GM21515 (cell line): ENCODE measurements around the gene APOL5.
"Not testable (repeated sequence)": the region's sequence is repeated elsewhere in the genome, so short reads cannot be mapped to it uniquely, and the experiment has no call there.

Experiments used
- ATAC-seq: cut with Tn5 transposase; IDR thresholded peaks from one replicate; pipeline ENCODE4 v1.9.1; 2021; ENCODE audit not compliant: unreplicated experiment

The APOL5 gene

DNA sequence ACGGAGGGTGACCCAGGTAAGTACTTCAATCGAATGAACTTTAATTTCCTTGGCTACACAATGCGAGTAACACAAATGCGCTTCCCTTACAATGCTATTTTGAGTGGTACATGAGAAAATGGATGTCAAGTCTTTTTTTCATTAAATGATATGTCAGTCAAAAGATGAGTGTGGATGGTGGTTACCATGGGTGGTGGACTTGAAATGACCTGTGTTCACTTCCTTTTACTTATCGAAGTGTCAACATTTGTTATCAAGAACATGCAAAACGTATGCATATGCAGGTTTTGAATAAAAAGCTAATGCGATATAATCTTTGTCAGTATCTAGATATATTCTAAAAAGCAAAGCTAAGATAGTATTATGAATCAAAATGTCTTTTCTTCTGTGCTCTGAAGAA lies 8.8 kb upstream of the APOL5 start:
- no peak for ATAC-seq

DNA sequence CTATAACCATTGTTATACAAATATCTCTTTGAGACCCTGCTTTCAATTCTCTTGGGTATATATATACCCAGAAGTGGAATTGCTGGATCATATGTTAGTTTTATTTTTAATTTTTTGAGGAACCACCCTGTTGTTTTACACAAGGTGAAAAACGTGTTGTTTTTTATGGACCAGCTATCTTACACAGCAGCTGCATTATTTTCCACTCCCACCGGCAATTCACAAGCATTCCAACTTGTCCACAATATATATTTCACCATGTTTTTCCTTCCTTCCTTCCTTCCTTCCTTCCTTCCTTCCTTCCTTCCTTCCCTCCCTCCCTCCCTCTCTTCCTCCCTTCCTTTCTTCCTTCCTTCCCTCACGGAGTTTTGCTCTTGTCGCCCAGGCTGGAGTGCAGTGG lies 6.3 kb upstream of the APOL5 start:
- ATAC-seq = no peak

DNA sequence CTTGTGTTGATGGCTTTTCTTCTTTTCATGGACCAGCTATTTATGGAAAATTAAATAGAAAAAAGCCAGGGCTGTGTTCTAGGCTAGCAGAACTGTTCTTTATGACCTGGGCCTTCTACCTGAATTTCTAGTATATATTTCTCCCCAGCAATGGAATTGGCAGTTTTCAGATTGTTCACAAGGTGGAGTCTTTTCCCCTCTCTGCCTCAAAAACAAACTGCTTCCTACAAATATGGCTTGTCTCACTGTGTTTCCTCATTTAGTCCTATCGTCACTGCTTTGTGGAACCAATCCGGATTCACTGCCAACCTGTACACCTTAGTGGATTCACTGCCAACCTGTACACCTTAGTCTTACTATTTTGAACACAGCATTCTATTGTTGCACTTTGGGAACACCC lies 5.0 kb upstream of the APOL5 start:
- ATAC-seq = no peak

DNA sequence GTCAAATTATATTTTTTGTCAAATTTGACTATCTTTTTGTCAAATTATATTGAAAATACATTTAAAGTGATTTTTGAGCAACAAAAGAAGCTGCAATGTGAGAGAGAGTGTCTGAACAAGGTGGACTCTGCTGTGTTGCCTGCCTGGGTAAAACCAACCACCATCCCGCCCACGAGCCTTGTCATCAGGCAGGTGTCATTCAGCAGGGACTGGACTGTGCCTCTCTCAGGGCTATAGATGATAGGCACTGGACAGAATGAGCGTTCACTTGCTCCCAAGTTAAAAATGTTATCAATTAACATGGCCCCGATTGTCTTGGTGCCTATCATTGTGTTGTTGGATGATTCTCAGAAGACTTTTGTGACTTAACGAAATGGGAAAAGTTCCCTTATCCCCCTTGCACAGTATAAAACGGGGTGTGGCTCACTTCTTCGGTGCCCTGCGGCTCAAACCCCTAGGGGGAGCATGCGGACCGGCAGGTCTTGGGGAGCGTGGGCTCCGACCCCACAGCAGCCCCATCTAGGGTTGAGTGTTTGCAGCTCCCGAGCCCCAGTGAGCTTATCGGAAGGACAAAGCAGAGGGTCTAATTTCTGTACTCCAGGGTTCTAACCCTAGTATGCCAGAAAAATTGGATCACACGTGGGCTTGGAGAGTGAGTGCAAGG lies 1.7 kb downstream of the APOL5 start:
- ATAC-seq = no peak

DNA sequence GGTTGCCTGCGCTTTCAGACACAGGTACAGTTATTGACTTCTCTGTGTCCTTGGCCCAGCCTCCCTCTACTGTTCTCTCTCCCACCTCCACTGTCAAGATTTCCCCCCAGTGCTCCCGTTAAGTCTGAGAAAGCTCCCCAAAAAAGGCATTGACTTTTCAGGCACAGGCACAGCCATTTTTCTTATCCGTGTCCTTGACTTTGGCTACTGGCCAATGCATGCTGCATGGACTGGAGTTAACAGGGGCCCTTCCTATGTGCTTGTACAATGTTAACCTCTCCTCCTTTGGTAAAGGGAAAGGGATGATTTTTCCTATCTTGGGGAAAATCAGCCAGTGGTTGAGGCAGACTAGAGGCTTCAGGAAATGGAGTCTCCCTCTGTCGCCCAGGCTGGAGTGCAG lies 4.3 kb downstream of the APOL5 start:
- no peak for ATAC-seq

DNA sequence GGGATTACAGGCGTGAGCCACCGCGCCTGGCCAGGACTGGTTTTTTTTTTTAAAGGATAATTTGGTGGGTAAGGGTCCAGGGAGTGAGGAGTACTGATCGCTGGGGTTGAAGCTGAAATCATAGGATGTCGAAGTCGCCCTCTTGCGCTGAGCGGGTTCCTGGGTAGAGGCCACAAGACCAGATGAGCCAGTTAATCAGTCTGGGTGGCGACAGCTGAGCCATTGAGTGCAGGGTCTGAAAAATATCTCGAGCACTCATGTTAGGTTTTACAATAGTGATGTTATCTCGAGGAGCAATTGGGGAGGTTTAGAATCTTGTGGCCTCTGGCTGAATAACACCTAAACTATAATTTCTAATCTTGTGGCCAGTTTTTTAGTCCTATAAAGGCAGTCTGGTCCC lies 7.8 kb downstream of the APOL5 start:
- no peak for ATAC-seq

DNA sequence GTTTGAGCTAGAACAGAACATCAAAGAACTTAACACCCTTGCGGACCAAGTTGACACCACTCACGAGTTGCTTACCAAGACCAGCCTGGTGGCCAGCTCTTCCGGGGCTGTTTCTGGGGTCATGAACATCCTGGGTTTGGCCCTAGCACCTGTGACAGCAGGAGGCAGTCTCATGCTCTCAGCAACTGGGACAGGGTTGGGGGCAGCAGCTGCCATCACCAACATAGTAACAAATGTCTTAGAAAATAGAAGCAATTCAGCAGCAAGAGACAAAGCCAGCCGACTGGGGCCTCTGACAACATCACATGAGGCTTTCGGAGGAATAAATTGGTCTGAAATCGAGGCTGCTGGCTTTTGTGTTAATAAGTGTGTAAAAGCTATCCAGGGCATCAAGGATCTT lies 8.7 kb downstream of the APOL5 start:
- ATAC-seq = no peak

DNA sequence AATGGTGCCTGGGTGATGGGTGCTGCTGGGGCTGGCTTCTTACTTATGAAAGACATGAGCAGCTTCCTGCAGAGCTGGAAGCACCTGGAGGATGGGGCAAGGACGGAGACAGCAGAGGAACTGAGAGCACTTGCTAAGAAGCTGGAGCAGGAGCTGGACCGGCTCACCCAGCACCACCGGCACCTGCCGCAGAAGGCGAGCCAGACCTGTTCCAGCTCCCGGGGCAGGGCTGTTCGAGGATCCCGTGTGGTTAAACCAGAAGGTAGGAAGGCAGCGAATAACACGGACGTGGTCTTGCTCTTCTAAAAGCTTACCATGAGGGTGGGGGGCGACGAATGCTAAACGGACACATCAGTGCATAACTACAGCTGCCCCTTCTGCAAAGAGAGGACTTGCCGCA lies 9.3 kb downstream of the APOL5 start:
- ATAC-seq = no peak

DNA sequence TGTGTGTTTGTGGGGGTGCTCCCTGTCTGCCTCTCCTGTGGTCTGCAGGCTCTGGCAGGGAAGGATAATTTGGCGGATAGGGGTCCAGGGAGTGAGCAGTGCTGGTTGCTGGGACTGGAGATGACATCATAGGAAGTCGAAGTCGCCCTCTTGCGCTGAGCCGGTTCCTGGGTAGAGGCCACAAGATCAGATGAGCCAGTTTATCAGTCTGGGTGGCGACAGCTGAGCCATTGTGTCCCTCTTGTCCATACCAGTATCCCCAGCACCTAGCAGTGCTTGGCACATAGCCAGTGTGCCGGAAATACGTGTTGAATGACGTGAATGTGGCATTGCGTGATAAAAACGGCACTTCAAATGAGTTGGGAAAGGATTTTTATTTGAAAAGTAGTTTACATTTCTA lies 9.8 kb downstream of the APOL5 start:
- ATAC-seq = no peak

DNA sequence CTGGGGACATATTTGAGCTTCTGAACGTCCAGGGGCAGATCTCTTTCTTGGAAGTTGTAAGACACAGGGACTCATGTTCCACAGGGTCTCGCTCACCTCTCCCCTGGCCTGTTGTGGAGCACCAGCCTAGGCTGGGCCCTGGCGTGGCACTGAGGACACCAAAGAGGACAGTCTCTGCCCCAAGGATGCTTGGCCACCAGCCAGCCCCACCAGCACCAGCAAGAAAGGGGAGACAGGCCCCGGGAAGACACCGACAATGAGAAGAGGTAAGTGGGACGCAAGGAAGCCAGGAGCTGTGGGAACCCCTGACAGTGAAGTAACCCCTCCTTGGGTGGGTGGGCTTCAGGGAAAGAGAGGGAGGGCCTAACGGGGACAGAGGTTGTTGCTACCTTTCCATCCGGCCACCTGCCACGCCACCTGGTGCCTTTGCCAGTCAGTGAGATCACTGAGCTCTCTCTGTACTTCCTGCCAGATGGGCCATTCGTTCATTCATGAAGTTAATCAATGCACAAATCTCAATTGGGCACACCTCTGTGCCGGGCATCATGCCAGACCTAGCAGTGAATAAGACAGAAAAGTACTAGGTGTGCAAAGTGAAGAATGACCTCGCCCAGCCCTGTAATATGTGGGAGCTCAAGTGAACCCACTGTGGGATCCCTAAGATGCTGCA lies 11.1 kb downstream of the APOL5 start:
- no peak for ATAC-seq

DNA sequence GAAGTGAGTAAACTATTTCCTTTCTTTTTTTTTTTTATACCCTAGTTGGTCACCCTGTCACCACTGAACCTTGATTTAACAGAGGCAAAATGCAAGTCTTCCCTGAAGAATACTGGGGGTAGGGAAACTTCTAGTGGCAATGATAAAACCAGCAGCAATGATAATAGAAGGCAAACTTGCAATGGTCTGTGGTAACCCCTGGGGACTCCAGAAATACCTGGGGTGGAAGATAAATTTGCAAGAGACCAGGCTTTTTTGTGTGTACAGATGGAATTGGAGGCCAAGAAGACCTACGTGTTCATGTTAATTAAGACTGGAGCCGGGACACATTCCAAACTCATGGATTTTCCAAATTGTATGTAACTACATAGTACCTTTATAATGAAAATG lies 11.6 kb downstream of the APOL5 start:
- ATAC-seq = no peak

DNA sequence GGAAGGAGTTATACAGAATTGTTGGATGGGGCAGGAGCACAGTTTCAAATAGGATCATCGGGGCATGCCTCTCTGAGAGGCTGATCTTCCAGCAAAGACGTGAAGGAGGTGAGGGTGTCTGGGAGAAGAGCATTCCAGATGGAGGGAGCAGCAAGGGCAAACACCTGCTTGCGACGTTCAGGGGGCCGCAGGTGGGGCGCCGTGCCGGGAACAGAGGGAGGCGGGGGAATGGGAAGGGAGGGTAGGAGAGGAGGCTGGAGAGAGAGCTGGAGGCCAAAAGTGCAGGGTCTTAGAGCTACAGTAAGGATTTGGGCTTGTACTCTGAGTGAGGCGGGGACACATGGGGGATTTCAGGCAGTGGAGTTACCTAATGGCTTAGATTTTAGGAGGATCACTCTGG lies 13.6 kb downstream of the APOL5 start:
- ATAC-seq = no peak

DNA sequence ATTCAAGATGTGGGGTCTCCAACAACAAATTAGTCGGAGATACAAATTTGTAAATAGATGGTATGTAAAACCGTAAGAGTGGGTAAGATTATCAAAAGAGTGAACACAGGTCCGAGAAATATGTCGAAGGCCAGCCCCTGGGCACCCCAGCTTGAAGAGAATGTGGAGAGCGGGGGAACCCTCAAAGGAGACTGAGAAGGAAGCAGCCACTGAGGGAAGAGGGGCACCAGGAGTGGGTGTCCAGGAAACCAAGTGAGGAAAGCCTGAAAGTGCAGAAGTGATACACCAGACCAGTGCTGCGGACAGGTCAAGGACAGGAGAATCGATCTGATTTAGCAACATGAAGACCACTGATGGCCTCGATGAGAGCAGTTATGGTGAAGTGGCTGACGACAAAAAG lies 14.4 kb downstream of the APOL5 start:
- no peak for ATAC-seq

DNA sequence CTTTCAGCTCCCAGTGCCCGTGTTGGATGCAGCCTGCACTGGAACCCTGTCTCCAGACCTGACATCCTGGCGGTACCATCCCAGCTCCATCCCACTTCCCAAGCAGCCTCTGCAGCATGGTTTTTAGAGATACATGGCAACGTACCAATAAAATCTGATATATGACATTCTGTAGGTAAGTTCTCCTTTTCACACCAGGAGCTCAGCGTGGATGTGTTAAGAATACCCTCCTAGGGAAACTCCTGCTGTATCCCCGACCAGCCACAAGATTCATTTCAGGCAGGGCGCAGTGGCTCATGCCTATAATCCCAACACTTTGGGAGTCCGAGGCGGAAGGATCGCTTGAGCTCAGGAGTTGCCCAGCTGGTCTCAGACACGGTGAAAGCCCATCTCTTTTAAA lies 15.4 kb downstream of the APOL5 start:
- no peak for ATAC-seq

DNA sequence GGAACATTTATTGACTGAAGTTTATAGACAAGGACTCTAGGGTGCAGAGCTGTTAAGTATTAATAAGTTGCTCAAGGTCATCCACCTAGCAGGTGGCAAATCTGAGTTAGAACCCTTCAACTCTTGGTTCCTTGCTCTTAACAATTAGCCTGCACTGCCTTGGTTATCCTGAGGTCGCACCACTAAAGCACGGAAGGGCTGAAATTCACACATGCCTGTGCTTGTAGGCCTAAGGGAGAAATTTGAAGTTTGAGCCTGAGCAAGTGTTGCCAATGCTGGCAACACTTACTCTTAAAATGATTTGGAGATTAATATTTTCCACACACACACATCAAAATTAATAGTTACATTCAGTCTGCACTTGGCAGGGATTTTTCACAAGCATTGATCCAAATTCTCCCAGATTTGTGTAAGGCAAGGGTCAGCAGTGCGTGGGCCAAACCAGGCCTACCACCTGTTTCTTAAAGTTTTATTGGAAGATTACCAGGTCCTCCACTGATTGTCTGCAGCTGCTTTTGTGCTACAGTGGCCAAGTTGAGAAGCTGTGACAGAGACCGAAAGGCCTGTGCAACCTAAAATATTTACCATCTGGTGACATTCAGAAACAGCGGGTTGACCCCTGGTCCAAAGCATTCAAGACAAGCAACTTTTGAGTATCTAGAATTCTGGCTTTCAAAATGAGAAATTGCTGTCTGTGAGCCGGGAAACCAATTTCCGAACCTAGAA lies 16.3 kb downstream of the APOL5 start:
- ATAC-seq = no peak

DNA sequence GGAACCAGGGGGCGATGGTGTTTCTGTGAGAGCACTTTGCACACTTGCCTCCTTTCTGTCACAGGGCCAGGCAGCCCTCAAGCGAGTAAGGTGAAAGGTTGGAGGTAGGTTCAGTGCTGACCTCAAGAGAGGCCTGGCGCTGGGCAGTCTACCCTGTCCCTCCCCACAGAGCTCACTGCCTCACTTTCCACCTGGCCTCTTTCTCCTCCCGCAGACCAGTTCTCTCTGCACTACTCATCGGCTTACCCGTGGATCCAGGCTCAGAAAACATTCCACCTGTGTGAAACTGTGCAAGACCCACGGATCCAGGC lies 16.8 kb downstream of the APOL5 start:
- no peak for ATAC-seq

DNA sequence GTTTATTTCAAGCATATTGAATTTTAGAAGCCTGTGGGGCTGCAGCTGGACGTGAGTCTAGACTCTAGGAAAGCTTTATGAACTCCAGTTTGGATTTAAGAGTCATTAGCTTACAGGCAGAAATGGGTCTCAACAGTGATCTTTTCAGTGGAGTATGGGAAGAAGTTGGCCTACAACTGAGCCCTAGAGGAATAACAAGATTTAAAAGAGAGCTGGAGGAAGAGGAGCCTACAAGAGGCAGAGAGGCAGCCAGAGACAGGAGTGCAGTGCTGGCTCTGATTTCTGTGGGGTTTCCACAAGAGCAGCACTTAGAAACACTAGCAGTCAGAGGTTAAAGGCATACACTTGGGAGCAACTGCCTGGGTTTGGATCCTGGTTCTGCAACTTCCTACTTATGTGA lies 17.9 kb downstream of the APOL5 start:
- ATAC-seq = no peak

DNA sequence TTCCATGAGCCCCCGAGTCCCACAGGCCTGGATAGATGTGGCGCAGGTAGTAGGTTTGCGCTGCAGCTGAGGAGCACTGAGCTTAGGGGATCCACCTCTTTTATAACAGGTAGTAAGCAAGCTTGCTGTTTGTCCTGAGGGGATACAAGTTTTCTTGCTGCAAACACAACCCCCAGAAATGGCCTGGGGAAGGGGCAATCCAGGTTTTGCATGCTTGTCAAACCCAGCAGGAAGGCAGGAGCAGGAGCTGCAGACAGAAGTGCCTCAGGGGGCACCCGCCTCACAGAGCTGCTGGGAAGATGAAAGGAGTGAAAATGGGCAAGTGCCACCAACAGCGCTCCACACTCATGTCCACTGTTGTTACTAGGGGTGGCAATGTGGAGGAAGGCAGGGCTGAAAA lies 18.5 kb downstream of the APOL5 start:
- ATAC-seq = no peak

DNA sequence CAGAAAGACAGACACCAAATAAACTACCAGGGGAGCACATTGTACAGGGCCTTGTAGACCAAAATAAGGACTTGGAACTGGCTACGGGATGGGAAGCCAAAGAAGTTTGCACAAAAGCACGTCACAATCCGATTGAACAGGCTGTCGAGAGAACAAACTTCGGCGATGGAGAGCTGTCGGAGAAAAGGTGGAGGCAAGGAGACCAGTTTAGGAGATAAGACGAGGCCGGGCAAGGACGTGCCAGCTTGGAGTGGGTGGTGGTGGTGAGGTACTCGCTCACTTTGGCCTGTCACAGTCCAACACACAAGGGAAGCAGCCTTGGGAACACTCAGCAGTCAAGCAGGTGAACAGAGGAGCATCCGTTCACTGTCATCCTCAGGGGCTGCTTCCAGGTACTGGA lies 19.0 kb downstream of the APOL5 start:
- ATAC-seq = no peak

DNA sequence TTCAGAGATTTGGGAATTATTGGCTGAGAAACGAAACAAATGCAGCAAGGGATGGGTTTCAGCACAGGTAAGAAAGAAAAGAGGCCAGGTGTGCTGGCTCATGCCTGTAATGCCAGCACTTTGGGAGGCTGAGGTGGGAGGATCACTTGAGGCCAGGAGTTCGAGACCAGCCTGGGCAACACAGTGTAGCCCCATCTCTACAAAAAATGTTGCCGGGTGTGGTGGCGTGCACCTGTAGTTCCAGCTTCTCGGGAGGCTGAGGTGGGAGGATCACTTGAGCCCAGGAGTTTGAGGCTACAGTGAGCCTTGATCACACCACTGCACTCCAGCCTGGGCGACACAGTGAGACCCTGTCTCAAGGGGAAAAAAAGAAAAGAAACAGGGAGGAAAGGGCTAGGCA lies 20.2 kb downstream of the APOL5 start:
- ATAC-seq = not testable (repeated sequence)

DNA sequence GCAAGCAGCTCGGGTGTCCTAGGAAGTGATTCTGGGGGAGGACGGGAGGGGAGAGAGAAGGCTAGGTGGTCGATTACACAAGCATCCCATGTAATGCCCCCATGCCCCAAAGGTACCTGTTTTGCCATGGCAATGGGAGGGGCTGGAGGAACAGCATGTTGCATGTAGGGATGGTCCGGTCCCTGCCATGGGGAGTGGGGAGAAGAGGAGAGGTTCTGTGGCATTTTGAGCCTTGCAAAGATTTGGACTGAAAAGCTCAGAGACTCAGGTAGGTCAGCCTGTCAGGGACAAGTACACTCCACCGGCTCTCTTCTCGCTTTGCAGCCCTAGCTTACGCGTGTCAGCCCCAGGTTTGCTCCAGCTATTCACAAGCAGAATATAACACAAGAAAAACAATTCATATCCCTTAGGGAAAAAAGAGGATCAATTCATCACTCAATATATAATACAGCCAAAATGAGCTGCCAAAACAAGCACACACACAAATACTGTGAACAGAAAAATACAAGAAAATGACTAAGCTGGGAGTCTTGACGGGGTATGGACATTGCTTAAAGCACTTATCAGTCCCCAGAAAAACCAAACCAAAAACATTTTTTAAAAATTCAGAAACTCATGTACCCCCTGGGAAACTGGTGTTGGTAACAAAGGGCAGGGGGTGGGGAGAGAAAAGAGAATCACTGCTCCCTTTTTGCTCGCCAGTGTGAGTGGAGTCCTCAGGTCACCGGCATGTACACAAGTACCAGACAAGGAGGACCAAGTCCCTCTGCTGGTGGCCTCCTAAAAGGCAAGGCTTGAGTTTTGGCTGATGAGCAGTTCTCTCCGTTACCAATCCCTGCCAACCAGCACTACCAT lies 21.6 kb downstream of the APOL5 start:
- ATAC-seq = no peak

DNA sequence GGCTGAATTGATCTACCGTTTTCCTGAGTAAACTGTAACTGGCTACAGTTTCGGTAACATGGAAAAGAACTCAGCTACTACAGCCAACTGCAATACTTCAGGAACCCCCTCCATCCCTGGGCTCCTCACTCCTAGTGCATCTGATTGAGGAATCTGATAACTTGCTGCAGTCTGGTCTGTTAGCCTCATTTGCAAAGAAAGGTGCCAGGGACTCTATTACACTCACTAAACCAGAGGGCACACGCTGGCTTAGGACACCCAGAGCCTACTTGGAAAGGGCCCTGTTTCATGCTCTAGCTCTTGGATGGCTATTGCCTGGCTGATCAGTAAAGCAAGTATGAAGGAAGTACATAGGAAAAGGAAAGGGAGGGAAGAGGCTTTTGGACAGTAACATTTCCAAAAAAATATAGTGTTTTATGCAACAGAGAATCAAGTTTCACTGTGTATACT lies 22.3 kb downstream of the APOL5 start:
- no peak for ATAC-seq
